ENCODE data around the gene ERVFRD-1.
"Not testable (repeated sequence)": the region's sequence is repeated elsewhere in the genome, so short reads cannot be mapped to it uniquely, and the experiment has no call there.

ERVFRD-1 gene

DNA sequence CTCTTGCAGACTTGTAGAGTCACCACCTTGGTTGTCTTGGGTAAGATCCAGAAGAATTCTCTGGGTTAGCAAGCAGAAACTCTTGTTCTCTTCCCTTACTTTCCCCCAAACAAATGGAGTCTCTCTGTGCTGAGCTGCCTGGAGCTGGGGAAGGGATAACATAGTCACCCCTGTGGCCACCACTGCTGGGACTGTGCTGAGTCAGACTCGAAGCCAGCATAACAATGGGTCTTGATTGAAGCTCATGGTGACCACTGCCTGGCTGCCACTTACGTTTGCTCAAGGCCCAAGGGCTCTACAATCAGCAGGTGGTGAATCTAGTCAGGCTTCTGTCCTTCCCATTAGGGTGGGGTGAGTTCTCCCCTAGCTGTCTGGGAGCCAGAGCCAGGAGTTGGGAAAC is 15.4 kb upstream of the ERVFRD-1 start:
- no peak for DNase-seq

DNA sequence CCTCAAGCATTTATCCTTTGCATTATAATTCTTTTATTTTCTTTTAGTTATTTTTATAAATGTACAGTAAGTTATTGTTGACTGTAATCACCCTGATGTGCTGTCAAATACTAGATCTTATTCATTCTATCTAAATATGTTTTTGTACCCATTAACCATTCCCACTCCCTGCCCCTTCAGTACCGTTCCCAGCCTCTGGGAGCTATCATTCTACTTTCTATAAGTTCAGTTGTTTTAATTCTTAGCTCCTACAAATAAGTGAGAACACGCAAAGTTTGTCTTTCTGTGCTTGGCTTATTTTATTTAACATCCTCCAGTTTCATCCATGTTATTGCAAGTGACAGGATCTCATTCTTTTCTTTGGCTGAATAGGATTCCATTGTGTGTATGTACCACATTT is 12.5 kb upstream of the ERVFRD-1 start:
- DNase-seq: no peak

DNA sequence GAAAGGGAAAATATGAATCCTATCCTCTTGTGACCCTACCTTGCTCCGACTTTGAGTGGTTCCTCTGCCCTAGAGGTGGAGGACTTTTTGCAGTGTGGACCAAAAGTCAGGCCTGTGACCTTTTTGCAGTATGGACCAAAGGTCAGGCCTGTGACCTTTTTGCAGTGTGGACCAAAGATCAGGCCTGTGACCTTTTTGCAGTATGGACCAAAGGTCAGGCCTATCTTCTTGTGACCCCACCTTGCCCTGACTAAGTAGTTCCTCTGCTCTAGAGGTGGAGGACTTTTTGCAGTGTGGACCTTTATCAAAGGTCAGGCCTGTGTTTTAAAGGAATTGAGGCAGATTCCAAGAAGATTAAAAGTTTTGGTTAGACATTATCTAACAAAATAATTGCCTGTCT is 10.9 kb upstream of the ERVFRD-1 start:
- DNase-seq: no peak

DNA sequence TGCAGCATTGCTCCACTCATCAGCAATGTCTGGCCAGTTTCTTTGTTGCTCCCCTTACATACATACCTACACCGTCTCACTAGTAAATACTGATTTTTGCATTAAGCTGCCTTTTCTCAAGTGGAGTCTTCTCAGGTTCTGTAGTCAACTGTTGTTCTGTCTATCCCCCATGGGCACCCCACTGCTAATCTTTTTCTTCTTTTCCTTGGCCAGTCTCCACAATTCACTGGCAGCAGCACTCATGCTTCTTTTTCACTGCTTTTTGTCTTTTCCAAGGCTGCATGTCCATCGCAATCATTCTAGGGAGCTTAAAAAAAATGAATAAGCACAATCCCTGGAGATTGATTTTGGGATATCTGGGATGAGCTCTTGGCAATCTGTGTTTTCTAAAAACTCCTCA is 10.3 kb upstream of the ERVFRD-1 start:
- no peak for DNase-seq

DNA sequence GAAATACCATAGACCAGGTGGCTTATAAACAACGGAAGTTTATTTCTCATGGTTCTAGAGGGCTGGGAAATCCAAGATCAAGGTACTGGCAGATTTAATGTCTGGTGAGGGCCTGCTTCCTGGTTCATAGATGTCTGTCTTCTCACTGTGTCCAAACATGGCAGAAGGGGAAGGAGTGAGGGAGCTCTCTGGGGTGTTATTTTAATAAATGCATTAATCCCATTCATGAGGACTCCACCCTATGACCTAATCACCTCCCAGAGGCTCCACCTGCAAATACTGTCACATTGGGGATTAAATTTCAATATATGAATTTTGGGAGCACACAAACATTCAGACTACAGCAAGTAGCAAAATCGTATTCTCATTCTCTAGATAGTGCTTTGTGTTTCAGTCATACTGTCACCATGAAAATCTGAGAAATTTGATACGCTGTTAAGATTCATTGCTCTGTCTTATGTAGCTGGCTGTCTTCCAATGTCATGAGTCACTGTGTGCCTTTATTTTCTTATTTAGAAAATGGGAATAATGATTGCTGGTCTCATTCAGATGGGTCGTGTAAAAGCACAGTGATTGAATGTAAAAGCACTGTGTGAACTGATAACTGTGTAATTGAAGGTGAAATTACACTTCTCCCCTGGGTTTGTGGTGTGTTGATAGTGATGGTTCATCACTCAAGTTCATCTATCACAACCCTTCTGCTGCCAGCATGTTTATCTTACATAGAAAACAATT is 8.9 kb upstream of the ERVFRD-1 start:
- DNase-seq: no peak

DNA sequence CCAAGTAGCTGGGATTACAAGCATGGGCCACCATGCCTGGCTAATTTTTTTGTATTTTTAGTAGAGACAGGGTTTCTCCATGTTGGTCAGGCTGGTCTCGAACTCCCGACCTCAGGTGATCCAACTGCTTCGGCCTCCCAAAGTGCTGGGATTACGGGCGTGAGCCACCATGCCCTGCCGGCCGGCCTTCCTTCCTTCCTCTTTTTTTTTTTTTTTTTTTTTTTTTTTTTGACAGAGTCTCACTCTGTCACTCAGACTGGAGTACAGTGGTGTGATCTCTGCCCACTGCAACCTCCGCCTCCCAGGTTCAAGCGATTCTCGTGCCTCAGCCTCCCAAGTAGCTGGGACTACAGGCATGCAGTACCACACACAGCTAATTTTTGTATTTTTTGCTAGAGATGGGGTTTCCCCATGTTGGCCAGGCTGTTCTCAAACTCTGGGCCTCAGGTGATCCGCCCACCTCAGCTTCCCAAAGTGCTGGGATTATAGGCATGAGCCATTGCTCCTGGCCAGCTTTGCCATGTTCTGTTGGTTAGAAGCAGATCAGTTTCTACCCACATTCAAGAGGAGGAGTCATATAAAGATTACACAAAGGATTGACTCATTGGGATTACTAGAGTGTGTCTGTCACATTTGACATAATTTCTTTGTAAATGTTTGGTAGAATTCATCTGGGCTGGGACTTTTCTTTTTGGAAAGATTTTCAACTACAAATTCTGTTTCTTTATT is 4.4 kb upstream of the ERVFRD-1 start:
- not testable (repeated sequence) for DNase-seq

DNA sequence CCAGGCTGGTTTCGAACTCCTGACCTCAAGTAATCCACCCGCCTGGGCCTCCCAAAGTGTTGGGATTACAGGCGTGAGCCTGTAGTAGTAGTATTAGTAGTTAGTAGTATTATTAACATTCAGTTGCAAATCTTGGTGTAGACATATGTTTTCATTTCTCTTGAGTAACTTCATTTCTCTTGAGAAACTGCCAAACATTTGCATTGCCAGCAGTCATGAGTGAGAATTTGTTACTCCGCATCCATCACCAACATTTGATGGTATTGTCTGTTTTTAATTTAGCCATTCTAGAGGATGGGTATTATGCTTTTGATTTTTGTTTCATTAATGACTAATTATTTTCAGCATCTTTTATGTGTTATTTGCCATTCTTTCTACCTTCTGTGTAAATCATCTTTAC is 1.5 kb upstream of the ERVFRD-1 start:
- DNase-seq: no peak

DNA sequence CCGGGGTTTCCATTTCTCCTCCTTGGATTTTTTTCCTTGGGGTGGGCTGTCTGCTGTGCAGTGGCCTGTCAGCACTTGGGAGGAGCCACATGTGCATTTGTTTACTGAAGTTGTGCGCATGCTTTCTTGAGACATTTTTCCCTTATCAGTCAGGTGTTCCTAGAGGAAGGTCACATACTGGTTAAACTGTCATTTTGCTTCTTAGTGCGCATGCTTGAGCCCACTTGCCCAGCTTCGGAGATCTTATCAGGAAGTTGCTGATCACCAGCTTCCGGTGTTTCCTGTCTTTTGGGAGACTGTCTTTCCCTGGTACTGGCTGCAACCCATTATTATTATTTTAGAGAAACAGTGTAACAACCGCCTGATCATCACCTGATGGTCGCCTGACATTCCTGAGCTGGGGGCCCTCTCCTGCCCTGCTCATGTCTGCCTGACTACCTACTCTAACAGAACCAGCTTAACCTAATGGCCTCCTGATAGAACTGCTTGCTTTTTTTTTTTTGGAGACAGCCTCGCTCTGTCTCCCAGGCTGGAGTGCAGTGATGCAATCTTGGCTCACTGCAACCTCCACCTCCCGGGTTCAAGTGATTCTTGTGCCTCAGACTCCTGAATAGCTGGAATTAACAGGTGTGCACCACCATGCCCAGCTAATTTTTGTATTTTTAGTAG is 378 bp upstream of the ERVFRD-1 start:
- no peak for DNase-seq

DNA sequence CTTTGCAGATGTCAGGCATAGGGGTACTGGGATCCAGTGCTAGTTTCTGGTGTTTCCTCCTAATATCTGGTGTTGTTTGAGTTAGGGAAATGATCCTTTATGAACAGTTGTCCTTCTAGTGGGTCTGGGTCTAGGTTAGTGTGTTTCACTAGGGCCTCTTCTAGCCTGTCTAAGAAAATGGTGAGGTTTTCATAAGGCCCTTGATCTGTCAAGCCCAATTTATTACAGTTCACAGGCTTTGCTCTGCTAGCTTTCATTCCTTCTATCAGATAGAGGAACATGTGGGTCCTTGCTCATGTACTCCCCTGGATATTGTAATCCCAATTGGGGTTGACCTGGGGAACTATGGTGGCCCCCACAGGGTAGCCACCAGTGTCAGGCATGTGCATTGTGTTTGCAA is 2.8 kb downstream of the ERVFRD-1 start:
- DNase-seq: no peak

DNA sequence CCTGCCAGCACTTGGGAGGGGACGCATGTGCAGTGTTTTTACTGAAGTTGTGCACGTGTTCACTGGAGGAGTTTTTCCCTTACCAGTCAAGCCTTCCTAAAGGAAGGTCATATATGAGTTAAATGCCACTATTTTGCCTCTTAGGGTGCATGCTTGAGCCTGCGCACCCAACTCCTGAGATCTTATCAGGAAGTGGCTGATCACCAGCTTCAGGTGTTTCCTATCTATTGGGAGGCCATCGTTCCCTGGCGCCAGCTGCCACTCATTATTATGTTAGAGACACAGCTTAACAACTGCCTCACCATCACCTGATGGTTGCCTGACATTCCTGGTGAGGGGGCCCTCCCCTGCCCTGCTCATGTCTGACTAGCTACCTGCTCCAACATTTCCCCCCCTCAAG is 8.5 kb downstream of the ERVFRD-1 start:
- no peak for DNase-seq

DNA sequence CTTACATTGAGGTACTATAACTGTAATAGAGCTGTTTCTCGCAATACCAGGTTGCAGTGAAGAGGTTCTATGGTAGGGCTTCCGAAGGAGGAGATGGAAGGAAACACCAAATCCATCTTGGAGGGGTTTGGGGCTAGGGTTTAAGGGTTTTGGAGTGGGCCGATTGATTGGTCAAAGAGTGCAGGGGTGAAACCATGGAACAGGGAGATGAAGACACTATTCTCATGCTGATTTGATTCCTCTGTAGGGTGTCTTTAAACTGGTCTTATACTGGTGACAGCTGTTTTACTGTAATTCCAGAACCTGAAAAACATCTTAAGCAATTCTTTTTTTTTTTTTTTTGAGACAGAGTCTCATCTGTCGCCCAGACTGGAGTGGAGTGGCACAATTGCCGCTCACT is 10.1 kb downstream of the ERVFRD-1 start:
- no peak for DNase-seq

DNA sequence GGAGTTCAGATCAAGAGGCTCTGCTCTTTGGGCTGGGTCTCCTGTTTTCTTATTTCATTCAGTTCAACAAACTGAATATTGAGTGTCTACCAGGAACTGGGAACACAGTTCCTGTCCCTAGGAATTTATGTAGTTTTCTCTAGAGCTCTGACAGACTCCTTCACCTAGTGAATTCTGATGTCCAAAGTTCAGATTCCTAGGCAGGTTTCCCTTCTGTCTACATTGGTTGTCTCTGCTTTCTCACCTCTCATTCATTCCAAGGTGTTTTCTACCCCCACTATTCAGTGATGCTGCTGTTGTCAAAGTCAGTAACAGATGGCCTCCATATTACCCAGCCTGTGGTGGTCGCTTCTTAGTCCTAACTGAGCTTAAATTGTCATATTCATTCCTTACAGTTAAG is 13.5 kb downstream of the ERVFRD-1 start:
- DNase-seq: no peak

DNA sequence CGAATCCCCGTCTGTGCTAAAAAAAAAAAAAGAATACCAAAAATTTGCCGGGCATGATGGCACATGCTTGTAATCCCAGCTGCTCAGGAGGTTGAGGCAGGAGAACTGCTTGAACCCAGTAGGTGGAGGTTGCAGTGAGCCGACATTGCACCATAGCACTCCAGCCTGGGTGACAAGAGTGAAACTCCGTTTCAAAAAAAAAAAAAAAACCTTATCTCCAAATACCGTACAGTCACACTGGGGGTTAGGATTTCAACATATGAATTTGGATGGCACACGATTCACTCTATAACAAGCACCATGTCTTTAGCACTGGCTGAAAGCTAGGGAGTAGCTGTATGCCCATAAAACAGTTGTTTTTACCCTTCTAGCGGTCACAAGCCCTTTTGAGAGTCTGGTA is 14.0 kb downstream of the ERVFRD-1 start:
- DNase-seq: no peak

DNA sequence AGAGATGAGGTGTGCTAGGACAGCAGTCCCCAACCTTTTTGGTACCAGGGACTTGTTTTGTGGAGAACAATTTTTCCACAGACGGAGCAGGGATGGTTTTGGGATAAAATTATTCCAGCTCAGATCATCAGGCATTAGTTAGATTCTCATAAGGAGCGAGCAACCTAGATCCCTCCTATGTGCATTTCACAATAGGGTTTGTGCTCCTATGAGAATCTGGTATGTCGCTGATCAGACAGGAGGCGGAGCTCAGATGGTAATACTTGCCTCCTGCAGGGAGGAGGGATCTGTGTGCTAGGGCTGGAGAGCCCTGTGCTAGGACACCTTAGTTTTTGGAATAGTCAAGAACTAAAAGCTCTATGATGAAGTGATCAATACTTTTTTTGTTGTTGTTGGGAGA is 15.4 kb downstream of the ERVFRD-1 start:
- DNase-seq: no peak

DNA sequence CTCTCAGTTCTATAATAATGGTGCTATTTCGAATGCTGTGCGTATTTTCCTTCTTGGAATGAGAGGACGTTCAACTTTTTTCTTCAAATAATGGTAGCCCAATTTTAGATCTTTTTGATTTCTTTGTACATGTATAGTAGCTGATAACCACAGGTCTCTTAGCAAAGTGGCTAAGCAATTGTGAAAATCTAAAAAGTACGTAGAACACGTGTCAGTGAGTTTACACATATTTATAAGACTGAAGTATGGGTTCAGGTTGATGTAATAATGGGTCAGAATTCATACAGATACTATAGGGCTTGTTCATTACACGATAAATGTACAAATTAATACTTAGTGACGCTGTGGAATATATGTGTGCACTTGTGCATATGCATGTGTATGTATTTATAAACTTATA is 16.6 kb downstream of the ERVFRD-1 start:
- DNase-seq: no peak

DNA sequence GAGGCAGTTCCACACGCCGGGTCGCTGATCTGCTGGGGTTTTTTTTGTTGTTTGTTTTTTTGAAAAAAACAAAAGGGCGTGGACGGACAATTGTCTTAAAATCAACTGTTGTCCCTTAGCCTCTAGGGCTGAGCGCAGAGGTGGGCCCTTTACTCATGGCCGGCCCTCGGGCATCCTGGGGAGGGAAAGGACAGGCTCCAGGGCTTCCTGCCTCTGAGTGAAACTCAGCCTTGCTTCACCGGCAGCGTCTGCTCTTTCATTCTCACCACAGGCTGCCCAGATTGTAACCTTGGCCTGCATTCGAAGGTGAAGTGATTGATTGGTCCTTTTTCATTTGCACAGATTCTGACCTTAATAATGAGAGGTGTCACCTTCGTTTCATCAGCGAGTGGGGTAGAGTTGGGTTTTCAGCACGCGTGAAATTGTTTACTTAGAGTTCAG is 17.1 kb downstream of the ERVFRD-1 start:
- DNase-seq: no peak

DNA sequence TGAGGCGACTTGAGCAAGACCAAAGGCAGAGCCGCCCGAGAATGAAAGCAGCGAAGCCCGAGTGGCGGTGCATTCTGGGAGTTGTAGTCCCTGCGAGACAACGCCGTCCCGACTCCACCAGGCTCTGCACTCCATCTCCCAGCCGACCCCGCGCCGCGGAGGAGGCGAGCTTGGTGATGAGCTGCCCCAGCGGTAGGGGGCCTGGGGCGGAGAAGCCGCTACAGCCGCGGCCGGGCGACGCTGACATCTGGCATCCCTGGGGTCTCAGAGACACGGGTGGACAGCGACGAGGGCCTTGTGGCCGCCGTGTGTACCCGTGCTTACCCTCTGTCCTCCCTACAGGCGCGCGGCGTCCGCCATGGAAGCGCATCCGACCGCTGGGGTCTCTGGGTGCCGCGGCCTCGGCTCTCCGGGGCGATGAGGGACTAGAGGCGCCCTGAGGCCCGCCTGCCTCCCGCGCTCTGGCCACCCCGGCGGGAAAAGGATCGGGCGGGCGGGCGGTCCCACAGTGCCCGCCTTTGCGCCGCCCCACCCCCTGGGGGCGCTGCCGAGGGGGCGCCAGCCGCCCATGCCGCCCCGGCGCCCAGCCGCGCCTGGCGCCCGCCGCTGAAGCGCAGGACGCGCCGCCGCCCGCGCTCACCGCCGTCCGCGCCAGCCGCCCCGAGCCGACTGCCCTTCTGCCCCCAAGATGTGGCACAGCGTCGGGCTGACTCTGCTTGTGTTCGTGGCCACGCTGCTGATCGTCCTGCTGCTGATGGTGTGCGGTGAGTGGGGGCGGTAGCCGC is 17.7 kb downstream of the ERVFRD-1 start, which contains the start of gene SMIM13:
Gene SMIM13 (plus strand): TSS at position 209 of the 785 bp plus-strand sequence. CDS start 480 bp downstream, at position 689.
- peak; percentile 88 for DNase-seq

DNA sequence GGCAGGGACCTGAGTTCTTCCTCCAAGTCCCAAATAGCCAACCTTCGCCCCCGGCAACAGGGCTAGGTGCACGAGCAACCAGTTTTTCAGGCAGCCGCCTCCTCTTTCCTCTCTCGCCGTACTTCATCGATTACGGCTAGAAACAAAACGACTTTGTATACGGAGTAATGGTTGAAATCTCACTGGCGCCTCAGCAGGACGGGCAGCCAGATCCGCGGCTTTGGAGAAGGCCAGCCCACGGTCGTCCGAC is 18.2 kb downstream of the ERVFRD-1 start:
- DNase-seq: no peak

DNA sequence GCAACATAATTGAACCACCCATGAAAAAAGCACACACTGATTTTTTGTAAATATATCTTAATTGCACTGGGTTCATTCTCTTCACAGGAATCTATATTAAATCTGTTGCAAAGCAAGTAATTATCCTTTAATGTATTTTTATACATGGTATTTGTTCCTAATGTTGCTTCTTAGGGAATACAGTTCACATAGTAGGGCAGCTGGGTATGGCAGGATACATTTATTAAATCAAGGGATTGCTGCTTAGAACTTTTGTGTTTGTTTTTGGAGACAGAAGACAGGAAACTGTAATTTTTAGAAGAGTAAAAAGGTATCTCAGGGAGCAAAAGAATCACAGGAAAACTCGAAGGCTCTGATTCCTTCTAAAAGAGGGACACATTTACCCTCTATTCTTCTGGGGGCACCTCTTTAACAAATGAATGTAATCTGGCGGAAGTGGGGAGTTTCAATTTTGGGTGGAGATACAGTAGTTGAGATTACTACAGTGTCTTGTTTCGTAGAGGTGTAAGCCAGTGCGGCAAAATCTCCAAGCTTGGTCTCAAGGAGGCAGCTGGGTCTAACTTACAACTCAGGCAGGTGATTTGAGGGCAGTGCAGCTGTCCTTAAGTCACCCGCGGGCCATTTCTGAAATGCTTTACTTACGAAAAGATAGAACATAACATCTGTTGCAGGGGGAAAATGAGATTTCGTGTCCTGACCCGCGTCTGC is 18.7 kb downstream of the ERVFRD-1 start:
- DNase-seq: no peak

DNA sequence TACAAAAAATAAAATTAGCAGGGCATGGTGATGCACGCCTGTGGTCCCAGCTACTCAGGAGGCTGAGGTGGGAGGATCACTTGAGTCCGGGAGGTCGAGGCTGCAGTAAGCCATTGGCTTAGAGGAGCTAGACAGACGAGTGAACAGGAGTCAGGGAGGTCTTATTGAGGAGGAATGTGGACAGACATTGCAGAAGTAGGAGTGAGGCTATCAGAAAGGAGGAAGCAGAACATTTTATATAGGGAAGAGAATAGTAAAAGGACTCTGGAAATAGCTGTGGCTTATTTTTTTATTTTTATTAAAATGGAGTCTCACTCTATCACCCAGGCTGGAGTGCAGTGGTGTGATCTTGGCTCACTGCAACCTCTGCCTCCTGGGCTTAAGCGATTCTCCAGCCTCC is 20.4 kb downstream of the ERVFRD-1 start:
- DNase-seq: not testable (repeated sequence)

DNA sequence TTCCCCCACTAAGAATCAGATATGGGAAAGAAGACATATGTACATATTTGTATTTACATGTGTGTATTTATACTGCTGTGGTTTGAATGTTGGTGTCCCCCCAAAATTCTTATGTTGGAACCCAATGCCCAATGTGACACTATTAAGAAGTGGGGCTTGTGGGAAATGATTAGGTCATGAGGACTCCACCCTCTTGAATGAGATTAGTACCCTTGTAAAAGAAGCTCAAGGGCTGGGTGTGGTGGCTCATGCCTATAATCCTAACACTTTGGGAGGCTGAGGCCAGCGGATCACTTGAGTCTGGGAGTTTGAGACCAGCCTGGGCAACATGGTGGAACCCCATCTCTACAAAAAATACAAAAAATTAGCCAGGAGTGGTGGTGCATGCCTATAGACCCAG is 21.8 kb downstream of the ERVFRD-1 start:
- no peak for DNase-seq

DNA sequence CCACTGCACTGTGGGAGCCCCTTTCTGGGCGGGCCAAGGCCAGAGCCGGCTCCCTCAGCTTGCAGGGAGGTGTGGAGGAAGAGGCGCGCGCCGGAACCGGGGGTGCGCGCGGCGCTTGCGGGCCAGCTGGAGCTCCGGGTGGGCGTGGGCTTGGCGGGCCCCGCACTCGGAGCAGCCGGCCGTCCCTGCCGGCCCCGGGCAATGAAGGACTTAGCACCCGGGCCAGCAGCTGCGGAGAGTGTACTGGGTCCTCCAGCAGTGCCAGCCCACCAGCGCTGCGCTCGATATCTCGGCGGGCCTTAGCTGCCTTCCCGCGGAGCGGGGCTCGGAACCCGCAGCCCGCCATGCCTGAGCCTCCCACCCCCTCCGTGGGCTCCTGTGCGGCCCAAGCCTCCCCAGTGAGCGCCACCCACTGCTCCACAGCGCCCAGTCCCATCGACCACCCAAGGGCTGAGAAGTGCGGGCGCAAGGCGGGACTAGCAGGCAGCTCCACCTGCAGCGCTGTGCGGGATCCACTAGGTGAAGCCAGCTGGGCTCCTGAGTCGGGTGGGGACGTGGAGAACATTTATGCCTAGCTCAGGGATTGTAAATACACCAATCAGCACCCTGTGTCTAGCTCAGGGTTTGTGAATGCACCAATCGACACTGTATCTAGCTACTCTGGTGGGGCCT is 24.2 kb downstream of the ERVFRD-1 start:
- not testable (repeated sequence) for DNase-seq

Measured in SHP77 treated with DMSO at 0.1 percent for 48 hours (cell line).